GM12878 (cell line): ENCODE data around the gene ABHD1. TPM values are rescaled to one million over a fixed set of nuclear protein-coding genes. Genes with fewer than 3 reads are reported as not detected.

ENCODE experiments used
- ATAC-seq: fragments of 200-7000 bp; cut with Tn5 transposase; 3 replicates; pipeline ENCODE4 v1.9.1; 2020; ENCODE audit warnings: mild to moderate bottlenecking, moderate library complexity
- BruUV-seq: library from RNA; stranded (reverse); fragments of 400-500 nt; replicated peaks from 2 replicates; lab custom pipeline; 2021; lab: Mats Ljungman, UMichigan
- CTCF ChIA-PET: fragments of 300-600 bp; sonication (Branson Sonifier 250); formaldehyde crosslinking; extraction: SDS; loops from one replicate; lab custom pipeline; 2021; ENCODE audit warnings: inconsistent platforms; lab: Yijun Ruan, JAX
- POLR2A ChIA-PET: fragments of 350-600 bp; formaldehyde crosslinking; extraction: SDS; loops from one replicate; lab custom pipeline; 2021; ENCODE audit warnings: inconsistent platforms; lab: Charles Lee
- RAD21 ChIA-PET: fragments of 300-600 bp; sonication (Branson Sonifier 250); formaldehyde crosslinking; loops from one replicate; lab custom pipeline; 2023; ENCODE audit warnings: antibody characterized with exemption; ENCODE audit not compliant: unreplicated experiment; lab: Charles Lee
- SMC1A ChIA-PET: fragments of 300-600 bp; sonication (Branson Sonifier 250); formaldehyde crosslinking; loops from one replicate; lab custom pipeline; 2023; ENCODE audit not compliant: unreplicated experiment, uncharacterized antibody; lab: Charles Lee
- DNase-seq: peaks from one replicate; pipeline ENCODE4 v3.0.0-alpha.2; 2011; ENCODE audit warnings: low read depth, low spot score
- FAIRE-seq: peaks from 3 replicates; lab custom pipeline; 2011; peaks lifted over from hg19 to GRCh38; lab: Jason Lieb, UNC
- H2AFZ ChIP-seq: 2 replicates; pipeline ENCODE4 v1.6.0; 2011; ENCODE audit warnings: low read depth, low read length, control low read depth; ENCODE audit not compliant: control insufficient read depth
- H3K27ac ChIP-seq: 2 replicates; pipeline ENCODE4 v1.5.1; 2011; ENCODE audit warnings: control low read depth; ENCODE audit not compliant: control insufficient read depth, insufficient read depth
- H3K27me3 ChIP-seq, 2 experiments: replicated peaks in 1 of 2; 2 replicates each; pipeline versions ENCODE4 v1.6.0 to v1.6.1; 2011; ENCODE audit warnings: low read length in 1 of 2; ENCODE audit not compliant: control insufficient read depth in 2 of 2, insufficient read depth in 2 of 2
- H3K36me3 ChIP-seq, 2 experiments: 2 replicates each; pipeline ENCODE4 v1.5.1; 2011; ENCODE audit warnings: low read length in 1 of 2; ENCODE audit not compliant: control insufficient read depth in 2 of 2, insufficient read depth in 2 of 2
- H3K4me1 ChIP-seq: 2 replicates; pipeline ENCODE4 v1.6.1; 2011; ENCODE audit warnings: mild to moderate bottlenecking, low read length, moderate library complexity, mixed read lengths; ENCODE audit not compliant: control insufficient read depth, insufficient read depth
- H3K4me2 ChIP-seq: 2 replicates; pipeline ENCODE4 v1.6.0; 2011; ENCODE audit warnings: control low read depth; ENCODE audit not compliant: control insufficient read depth, insufficient read depth
- H3K4me3 ChIP-seq: fragments of 200-600 bp; sonication (generic); 2 replicates; pipeline ENCODE4 v1.5.1; 2016
- H3K79me2 ChIP-seq: 2 replicates; pipeline ENCODE4 v1.6.0; 2011; ENCODE audit warnings: low read length; ENCODE audit not compliant: control insufficient read depth, insufficient read depth
- H3K9ac ChIP-seq: 2 replicates; pipeline ENCODE4 v1.8.0; 2011; ENCODE audit warnings: low read length, control low read depth, mixed read lengths; ENCODE audit not compliant: control insufficient read depth, insufficient read depth
- H3K9me3 ChIP-seq: replicated peaks from 3 replicates; pipeline ENCODE4 v1.5.1; 2011; ENCODE audit warnings: mild to moderate bottlenecking, low read length; ENCODE audit not compliant: control insufficient read depth, insufficient read depth
- H4K20me1 ChIP-seq: 2 replicates; pipeline ENCODE4 v1.6.0; 2011; ENCODE audit not compliant: control insufficient read depth, insufficient read depth
- BACH1 ChIP-seq: fragments of 450-650 bp; IDR thresholded peaks from 2 replicates; pipeline ENCODE4 v1.6.1; 2017; ENCODE audit warnings: mild to moderate bottlenecking, borderline replicate concordance
- ESRRA ChIP-seq: IDR thresholded peaks from 2 replicates; pipeline ENCODE4 v1.6.1; 2012; ENCODE audit warnings: mild to moderate bottlenecking, low read length, improper control_type of control experiment
- FOXM1 ChIP-seq: IDR thresholded peaks from 2 replicates; pipeline ENCODE4 v1.6.1; 2012; ENCODE audit warnings: low read depth, mild to moderate bottlenecking, inconsistent platforms, low read length, moderate library complexity
- KAT2A ChIP-seq: conservative IDR thresholded peaks from 2 replicates; pipeline ENCODE4 v1.6.1; 2011; ENCODE audit warnings: low read depth, low read length; ENCODE audit not compliant: control insufficient read depth
- PKNOX1 ChIP-seq: fragments of 450-650 bp; IDR thresholded peaks from 2 replicates; pipeline ENCODE4 v1.6.1; 2016; ENCODE audit warnings: mild to moderate bottlenecking
- POLR2A ChIP-seq: IDR thresholded peaks from 2 replicates; pipeline ENCODE4 v1.6.1; 2011; ENCODE audit warnings: low read depth, mild to moderate bottlenecking, low read length
- RBBP5 ChIP-seq: fragments of 200-600 bp; sonication (generic); conservative IDR thresholded peaks from 2 replicates; pipeline ENCODE4 v1.6.1; 2016
- SIX5 ChIP-seq: IDR thresholded peaks from 2 replicates; pipeline ENCODE4 v1.6.1; 2011; ENCODE audit warnings: mild to moderate bottlenecking, low read depth, low read length, moderate library complexity; ENCODE audit not compliant: severe bottlenecking
- SREBF2 ChIP-seq: IDR thresholded peaks from 2 replicates; pipeline ENCODE4 v1.6.1; 2012; ENCODE audit warnings: mild to moderate bottlenecking, low read length
- TAF1 ChIP-seq: IDR thresholded peaks from 2 replicates; pipeline ENCODE4 v1.6.1; 2011; ENCODE audit warnings: mild to moderate bottlenecking, low read depth, low read length, borderline replicate concordance
- ZBED1 ChIP-seq: IDR thresholded peaks from 2 replicates; pipeline ENCODE4 v1.6.1; 2016; ENCODE audit warnings: borderline replicate concordance
- ZBTB33 ChIP-seq: fragments of 450-650 bp; IDR thresholded peaks from 2 replicates; pipeline ENCODE4 v1.6.1; 2017; ENCODE audit warnings: mild to moderate bottlenecking
- ZNF384 ChIP-seq: IDR thresholded peaks from 2 replicates; pipeline ENCODE4 v1.6.1; 2012; ENCODE audit warnings: low read depth, mild to moderate bottlenecking, low read length, improper control_type of control experiment, borderline replicate concordance
- ZSCAN29 ChIP-seq: fragments of 450-650 bp; IDR thresholded peaks from 2 replicates; pipeline ENCODE4 v1.6.1; 2017; ENCODE audit warnings: mild to moderate bottlenecking, moderate library complexity
- WGBS: methylation state at CpG from one replicate; pipeline ENCODE4 v1.1.6; 2016; ENCODE audit warnings: low lambda C conversion rate; ENCODE audit not compliant: insufficient replicate concordance, insufficient coverage; ENCODE audit errors: missing lambda C conversion rate; 5-methylcytosine and 5-hydroxymethylcytosine counted together
- in situ Hi-C: fragments of 300-500 bp; cut with MboI; formaldehyde crosslinking; loops from 9 replicates; pipeline ENCODE4 v1.14.3; 2018; ENCODE audit warnings: mixed read lengths
- intact Hi-C: fragments of 100-400 bp; cut with micrococcal nuclease; formaldehyde crosslinking; loops from one replicate; pipeline ENCODE4 v1.14.2; 2022; ENCODE audit not compliant: unreplicated experiment
- polyA plus RNA-seq, 11 experiments: library from polyadenylated mRNA; depleted of rRNA in 4 of 11; unstranded in 6 of 11; stranded (reverse) in 5 of 11; fragments of >200 nt; fragmentation: Nextera tagmentation in 4 of 11; fragmentation: Illumina TruSeq in 1 of 11; extraction: Ambion mirVana in 4 of 11; extraction: Trizol in 1 of 11; gene quantifications; 1 replicate in 1 of 11; 2 replicates in 10 of 11; pipeline versions ENCODE4 v1.2.1 to v1.2.3, GENCODE V29; 2011 to 2016; ENCODE audit warnings: inconsistent platforms in 2 of 11, missing spikeins in 2 of 11, low read depth in 1 of 11
- total RNA-seq, 4 experiments: library from RNA; depleted of rRNA in 3 of 4; stranded (reverse); fragments of >200 nt in 3 of 4; fragmentation: Illumina TruSeq in 1 of 4; extraction: Trizol in 1 of 4; gene quantifications; 2 replicates each; pipeline versions ENCODE4 v1.2.1 to v1.2.3, GENCODE V29; 2013 to 2021

Gene ABHD1
- total and polyA plus RNA-seq, 10 of the 15 experiments (the other 5 are each of a cell fraction or from before 2014, with no cell fraction given) = 0.04 to 0.35 (median 0.17) TPM; not detected in 2

GRCh38 chr2:27088634-27089033 lies 35.0 kb upstream of the ABHD1 start:
- Histone ChIP-seq H3K36me3 (no peaks in the 10 kb centered on the region), H3K9ac (no peak overlapping the region), H3K4me1 (peaks cover 11% of the 10 kb centered on the region; the same call in 1 of the 2 replicates)
- no peak for TF ChIP-seq SREBF2
- TF ChIP-seq ZSCAN29 = no peak
- no peak for TF ChIP-seq TAF1
- TF ChIP-seq, all 136 proteins: peak for 0
- intact Hi-C loops (no loop called here), in situ Hi-C loops (loop anchor here (10.0 kb wide), 1 partner anchor 124 kb away; no protein-coding TSS in a partner anchor)
- H3K4me2 ChIP-seq = no peak overlapping the region
- FAIRE-seq (no peak), DNase-seq (no peak), ATAC-seq (no peak)
- ChIA-PET CTCF (interaction anchor here (1.1 to 8.6 kb wide), 4 partner anchors 14 to 215 kb away, joined by 8 to 85 read pairs (median 16); no protein-coding TSS in a partner anchor), POLR2A (no interaction called here), SMC1A (interaction anchor here (1.9 kb wide), 1 partner anchor 9 kb away, joined by 8 read pairs; no protein-coding TSS in a partner anchor), RAD21 (interaction anchor here (1.0 to 2.2 kb wide), 4 partner anchors 35 to 192 kb away, joined by 3 to 14 read pairs (median 3); partner anchors contain the start of gene ABHD1)
- no peaks in the 10 kb centered on the region for H3K79me2 ChIP-seq
- WGBS = 60% methylated on average over 6 of the region's 6 CpGs
- H3K9me3 ChIP-seq = no peaks in the 10 kb centered on the region
- no peak overlapping the region for H3K4me3 ChIP-seq
- no peak overlapping the region for H2AFZ ChIP-seq
- no peaks in the 10 kb centered on the region for H4K20me1 ChIP-seq
- no peaks in the 10 kb centered on the region for H3K27me3 ChIP-seq
- H3K27ac ChIP-seq = no peak overlapping the region
- no TSS peak for BruUV-seq

GRCh38 chr2:27089111-27089954 lies 34.3 kb upstream of the ABHD1 start:
- ChIA-PET SMC1A (interaction anchor here (1.1 kb wide), 1 partner anchor 46 kb away, joined by 3 read pairs; no protein-coding TSS in a partner anchor), CTCF (interaction anchor here (2.1 kb wide), 1 partner anchor 80 kb away, joined by 6 read pairs; no protein-coding TSS in a partner anchor), POLR2A (interaction anchor here (0.6 to 0.7 kb wide), 2 partner anchors 122 to 183 kb away, joined by 3 to 8 read pairs; no protein-coding TSS in a partner anchor), RAD21 (interaction anchor here (1.2 kb wide), 2 partner anchors 102 to 130 kb away, joined by 3 read pairs; no protein-coding TSS in a partner anchor)
- Histone ChIP-seq H3K4me2 (no peak overlapping the region), H3K4me1 (peaks cover 11% of the 10 kb centered on the region; the same call in 1 of the 2 replicates), H3K9ac (no peak overlapping the region), H3K9me3 (no peaks in the 10 kb centered on the region), H3K27ac (no peak overlapping the region), H2AFZ (no peak overlapping the region), H3K27me3 (no peaks in the 10 kb centered on the region), H3K36me3 (no peaks in the 10 kb centered on the region), H4K20me1 (no peaks in the 10 kb centered on the region), H3K4me3 (no peak overlapping the region), H3K79me2 (no peaks in the 10 kb centered on the region)
- WGBS = 61% methylated on average over 14 of the region's 14 CpGs
- DNase-seq (no peak), ATAC-seq (no peak), FAIRE-seq (no peak)
- in situ Hi-C loops (loop anchor here (10.0 kb wide), 1 partner anchor 125 kb away; no protein-coding TSS in a partner anchor), intact Hi-C loops (no loop called here)
- no TSS peak for BruUV-seq
- TF ChIP-seq ESRRA (no peak), SIX5 (no peak), KAT2A (no peak), POLR2A (no peak), ZBTB33 (no peak), BACH1 (no peak), ZNF384 (no peak), PKNOX1 (no peak), RBBP5 (no peak), ZBED1 (no peak), FOXM1 (no peak)
